ENCODE results near the gene OTUB1. TPM values are rescaled to one million over a fixed set of nuclear protein-coding genes. Genes with fewer than 3 reads are reported as not detected.
A peak's percentile ranks its signal among the peaks of the same experiment; 100 is the strongest.

Gene OTUB1
- polyA plus RNA-seq, 2 of the 4 experiments (the other 2 are of a cell fraction): 97.4 to 113 TPM

- Histone ChIP-seq H3K4me1 (peaks cover 15% of the 10 kb centered on the region; the same call in 2 of the 3 replicates), H3K4me2 (no peak overlapping the region), H3K27ac (no peak overlapping the region), H3K9me3 (no peaks in the 10 kb centered on the region), H3K4me3 (no peak overlapping the region)
- 62% methylated on average over 13 of the region's 20 CpGs for WGBS (ENCODE audit: missing lambda C conversion rate)
- ChIA-PET POLR2A (no interaction called here), CTCF (interaction anchor here (0.9 to 2.6 kb wide), 9 partner anchors 8 to 133 kb away, joined by 3 to 17 read pairs (median 4); no protein-coding TSS in a partner anchor)
- TF ChIP-seq, protein P1, sequence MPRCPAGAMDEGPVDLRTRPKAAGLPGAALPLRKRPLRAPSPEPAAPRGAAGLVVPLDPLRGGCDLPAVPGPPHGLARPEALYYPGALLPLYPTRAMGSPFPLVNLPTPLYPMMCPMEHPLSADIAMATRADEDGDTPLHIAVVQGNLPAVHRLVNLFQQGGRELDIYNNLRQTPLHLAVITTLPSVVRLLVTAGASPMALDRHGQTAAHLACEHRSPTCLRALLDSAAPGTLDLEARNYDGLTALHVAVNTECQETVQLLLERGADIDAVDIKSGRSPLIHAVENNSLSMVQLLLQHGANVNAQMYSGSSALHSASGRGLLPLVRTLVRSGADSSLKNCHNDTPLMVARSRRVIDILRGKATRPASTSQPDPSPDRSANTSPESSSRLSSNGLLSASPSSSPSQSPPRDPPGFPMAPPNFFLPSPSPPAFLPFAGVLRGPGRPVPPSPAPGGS (IDR thresholded peaks at IDR 0.05): no peak
- TF ChIP-seq EHF (CRISPR knock-in tag; IDR thresholded peaks at IDR 0.05): no peak
- TF ChIP-seq PBX3 (IDR thresholded peaks at IDR 0.05): no peak
- no peak for TF ChIP-seq HDAC2 (IDR thresholded peaks at IDR 0.05)
- TF ChIP-seq HOXB5 (CRISPR knock-in tag; IDR thresholded peaks at IDR 0.05): no peak
- TF ChIP-seq RNF2 (IDR thresholded peaks at IDR 0.05; ENCODE audit: borderline replicate concordance, low read depth): no peak
- TF ChIP-seq SMC3 (IDR thresholded peaks at IDR 0.05): no peak
- TF ChIP-seq JUN (IDR thresholded peaks at IDR 0.05): no peak
- no peak for TF ChIP-seq MYC (IDR thresholded peaks at IDR 0.05; ENCODE audit: borderline replicate concordance, low read length)
- no peak for TF ChIP-seq EP300 (IDR thresholded peaks at IDR 0.05)
- ATAC-seq: peak in 1 of 2 experiments; percentile 18; a peak in 3 of 6 replicates
- no peak for FAIRE-seq
- no peak for DNase-seq (ENCODE audit: low read depth in 1 of 2, low spot score in 1 of 2)
Measured at GRCh38 chr11:64015510-64015909, 29.3 kb downstream of the OTUB1 start.

GRCh38 chr11:64015935-64016845, 30.0 kb downstream of the OTUB1 start:
- DNase-seq (ENCODE audit: low read depth in 1 of 2, low spot score in 1 of 2): no peak
- ChIA-PET POLR2A (interaction anchor here (0.7 kb wide), 1 partner anchor 9 kb away, joined by 3 read pairs; no protein-coding TSS in a partner anchor), CTCF (interaction anchor here (1.2 to 2.6 kb wide), 7 partner anchors 9 to 179 kb away, joined by 3 to 17 read pairs (median 5); no protein-coding TSS in a partner anchor)
- TF ChIP-seq RNF2 (IDR thresholded peaks at IDR 0.05; ENCODE audit: borderline replicate concordance, low read depth) (no peak), HOXA7 (CRISPR knock-in tag; IDR thresholded peaks at IDR 0.05) (no peak), HES2 (IDR thresholded peaks at IDR 0.05) (no peak), RARB (CRISPR knock-in tag; IDR thresholded peaks at IDR 0.05) (no peak), REST (IDR thresholded peaks at IDR 0.05) (no peak), CHD2 (IDR thresholded peaks at IDR 0.05; ENCODE audit: low read length, partially characterized antibody) (no peak), KDM5A (IDR thresholded peaks at IDR 0.05) (no peak), USF2 (IDR thresholded peaks at IDR 0.05) (no peak), ZC3H11A (IDR thresholded peaks at IDR 0.05) (no peak), ESRRA (IDR thresholded peaks at IDR 0.05; ENCODE audit: borderline replicate concordance, low read length) (no peak), ZNF302 (CRISPR knock-in tag; IDR thresholded peaks at IDR 0.05) (no peak)
- Histone ChIP-seq H3K9me3 (no peaks in the 10 kb centered on the region), H3K4me1 (peaks cover 12% of the 10 kb centered on the region; the same call in 2 of the 3 replicates), H3K27ac (no peak overlapping the region), H3K4me2 (no peak overlapping the region), H3K4me3 (no peak overlapping the region)
- no peak; a peak in 2 of 6 replicates for ATAC-seq
- no peak for FAIRE-seq
- 89% methylated on average over 24 of the region's 35 CpGs for WGBS (ENCODE audit: missing lambda C conversion rate)
